Loucy (cell line): ENCODE results near the gene ADD1.

ENCODE experiments used
- H2AFZ ChIP-seq: fragments of 200-600 bp; sonication (generic); 2 replicates; pipeline ENCODE4 v1.6.0; 2016; ENCODE audit warnings: antibody characterized with exemption, mild to moderate bottlenecking, low read length, moderate library complexity
- H3F3A ChIP-seq: fragments of 200-600 bp; 2 replicates; pipeline ENCODE4 v1.6.0; 2016; ENCODE audit warnings: antibody characterized with exemption, low read depth, mild to moderate bottlenecking
- H3K27me3 ChIP-seq: fragments of 200-600 bp; sonication (generic); 2 replicates; pipeline ENCODE4 v1.6.1; 2014; ENCODE audit warnings: low read length, mild to moderate bottlenecking; ENCODE audit not compliant: insufficient read depth, poor library complexity, severe bottlenecking
- H3K36me3 ChIP-seq: fragments of 200-600 bp; sonication (generic); 2 replicates; pipeline ENCODE4 v1.6.1; 2016; ENCODE audit warnings: low read length; ENCODE audit not compliant: insufficient read depth
- H3K4me1 ChIP-seq: fragments of 200-600 bp; sonication (generic); 2 replicates; pipeline ENCODE4 v1.5.1; 2014; ENCODE audit warnings: low read length, mild to moderate bottlenecking; ENCODE audit not compliant: insufficient read depth, poor library complexity, severe bottlenecking
- H3K4me2 ChIP-seq: fragments of 200-600 bp; sonication (generic); 2 replicates; pipeline ENCODE4 v1.6.0; 2014; ENCODE audit warnings: antibody characterized with exemption, low read length, low read depth, mild to moderate bottlenecking; ENCODE audit not compliant: poor library complexity, severe bottlenecking
- H3K4me3 ChIP-seq: fragments of 200-600 bp; sonication (generic); 2 replicates; pipeline ENCODE4 v1.5.1; 2014; ENCODE audit warnings: low read length, mild to moderate bottlenecking, mixed read lengths; ENCODE audit not compliant: poor library complexity, severe bottlenecking
- H3K79me2 ChIP-seq: fragments of 200-600 bp; sonication (generic); 2 replicates; pipeline ENCODE4 v1.6.1; 2014; ENCODE audit warnings: low read length; ENCODE audit not compliant: insufficient read depth
- H3K9ac ChIP-seq: fragments of 200-600 bp; sonication (generic); 2 replicates; pipeline ENCODE4 v1.6.0; 2014; ENCODE audit warnings: mild to moderate bottlenecking, low read depth, low read length, moderate library complexity; ENCODE audit not compliant: poor library complexity, severe bottlenecking
- H3K9me2 ChIP-seq: fragments of 200-600 bp; sonication (generic); replicated peaks from 2 replicates; pipeline ENCODE4 v1.6.1; 2016; ENCODE audit warnings: low read depth, low read length, mixed read lengths
- H3K9me3 ChIP-seq: fragments of 200-600 bp; sonication (generic); 2 replicates; pipeline ENCODE4 v1.6.1; 2014; ENCODE audit warnings: mild to moderate bottlenecking, antibody characterized with exemption, low read length, low read depth; ENCODE audit not compliant: insufficient read depth
- H4K20me1 ChIP-seq: fragments of 200-600 bp; sonication (generic); 2 replicates; pipeline ENCODE4 v1.6.0; 2014; ENCODE audit warnings: antibody characterized with exemption, low read length, mild to moderate bottlenecking; ENCODE audit not compliant: insufficient read depth, poor library complexity, severe bottlenecking
- EZH2phosphoT487 ChIP-seq: fragments of 200-600 bp; IDR thresholded peaks from 2 replicates; pipeline ENCODE4 v1.6.1; 2018; ENCODE audit warnings: antibody characterized with exemption, mild to moderate bottlenecking, moderate library complexity, borderline replicate concordance
- TF ChIP-seq, protein P1 (sequence below): fragments of 200-600 bp; sonication (generic); conservative IDR thresholded peaks from 2 replicates; pipeline ENCODE4 v1.5.1; 2014; ENCODE audit warnings: mild to moderate bottlenecking, antibody characterized with exemption, low read length

ADD1 gene

GRCh38 chr4:2800691-2801596, 42.7 kb upstream of the ADD1 start:
- H3K4me1 ChIP-seq = peaks cover 46% of the 10 kb centered on the region
- H3F3A ChIP-seq = no peaks in the 10 kb centered on the region
- no peaks in the 10 kb centered on the region for H3K9me2 ChIP-seq
- H3K36me3 ChIP-seq = no peaks in the 10 kb centered on the region
- TF ChIP-seq, protein P1, sequence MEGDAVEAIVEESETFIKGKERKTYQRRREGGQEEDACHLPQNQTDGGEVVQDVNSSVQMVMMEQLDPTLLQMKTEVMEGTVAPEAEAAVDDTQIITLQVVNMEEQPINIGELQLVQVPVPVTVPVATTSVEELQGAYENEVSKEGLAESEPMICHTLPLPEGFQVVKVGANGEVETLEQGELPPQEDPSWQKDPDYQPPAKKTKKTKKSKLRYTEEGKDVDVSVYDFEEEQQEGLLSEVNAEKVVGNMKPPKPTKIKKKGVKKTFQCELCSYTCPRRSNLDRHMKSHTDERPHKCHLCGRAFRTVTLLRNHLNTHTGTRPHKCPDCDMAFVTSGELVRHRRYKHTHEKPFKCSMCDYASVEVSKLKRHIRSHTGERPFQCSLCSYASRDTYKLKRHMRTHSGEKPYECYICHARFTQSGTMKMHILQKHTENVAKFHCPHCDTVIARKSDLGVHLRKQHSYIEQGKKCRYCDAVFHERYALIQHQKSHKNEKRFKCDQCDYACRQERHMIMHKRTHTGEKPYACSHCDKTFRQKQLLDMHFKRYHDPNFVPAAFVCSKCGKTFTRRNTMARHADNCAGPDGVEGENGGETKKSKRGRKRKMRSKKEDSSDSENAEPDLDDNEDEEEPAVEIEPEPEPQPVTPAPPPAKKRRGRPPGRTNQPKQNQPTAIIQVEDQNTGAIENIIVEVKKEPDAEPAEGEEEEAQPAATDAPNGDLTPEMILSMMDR = no peak
- no peak for TF ChIP-seq EZH2phosphoT487
- H2AFZ ChIP-seq = no peak overlapping the region
- peak overlapping the region; percentile 70 for H3K4me2 ChIP-seq
- peak overlapping the region; percentile 57 for H3K9ac ChIP-seq
- no peaks in the 10 kb centered on the region for H3K79me2 ChIP-seq
- no peaks in the 10 kb centered on the region for H3K9me3 ChIP-seq
- H3K4me3 ChIP-seq = no peak overlapping the region
- H3K27me3 ChIP-seq = no peaks in the 10 kb centered on the region
- H4K20me1 ChIP-seq = no peaks in the 10 kb centered on the region

- no peaks in the 10 kb centered on the region for H3K9me3 ChIP-seq
- H4K20me1 ChIP-seq = no peaks in the 10 kb centered on the region
- no peak overlapping the region for H3K4me2 ChIP-seq
- no peak overlapping the region for H3K4me3 ChIP-seq
- no peak overlapping the region for H3K9ac ChIP-seq
- H3K36me3 ChIP-seq = no peaks in the 10 kb centered on the region
- H3K4me1 ChIP-seq = peaks cover 44% of the 10 kb centered on the region
- H3K79me2 ChIP-seq = no peaks in the 10 kb centered on the region
- no peaks in the 10 kb centered on the region for H3K27me3 ChIP-seq
- no peaks in the 10 kb centered on the region for H3F3A ChIP-seq
- no peaks in the 10 kb centered on the region for H3K9me2 ChIP-seq
- TF ChIP-seq EZH2phosphoT487 = no peak
- TF ChIP-seq, protein P1 = no peak
- no peak overlapping the region for H2AFZ ChIP-seq
These were observed 40.8 kb upstream of the ADD1 start for GRCh38 chr4:2802618-2803531.

DNA sequence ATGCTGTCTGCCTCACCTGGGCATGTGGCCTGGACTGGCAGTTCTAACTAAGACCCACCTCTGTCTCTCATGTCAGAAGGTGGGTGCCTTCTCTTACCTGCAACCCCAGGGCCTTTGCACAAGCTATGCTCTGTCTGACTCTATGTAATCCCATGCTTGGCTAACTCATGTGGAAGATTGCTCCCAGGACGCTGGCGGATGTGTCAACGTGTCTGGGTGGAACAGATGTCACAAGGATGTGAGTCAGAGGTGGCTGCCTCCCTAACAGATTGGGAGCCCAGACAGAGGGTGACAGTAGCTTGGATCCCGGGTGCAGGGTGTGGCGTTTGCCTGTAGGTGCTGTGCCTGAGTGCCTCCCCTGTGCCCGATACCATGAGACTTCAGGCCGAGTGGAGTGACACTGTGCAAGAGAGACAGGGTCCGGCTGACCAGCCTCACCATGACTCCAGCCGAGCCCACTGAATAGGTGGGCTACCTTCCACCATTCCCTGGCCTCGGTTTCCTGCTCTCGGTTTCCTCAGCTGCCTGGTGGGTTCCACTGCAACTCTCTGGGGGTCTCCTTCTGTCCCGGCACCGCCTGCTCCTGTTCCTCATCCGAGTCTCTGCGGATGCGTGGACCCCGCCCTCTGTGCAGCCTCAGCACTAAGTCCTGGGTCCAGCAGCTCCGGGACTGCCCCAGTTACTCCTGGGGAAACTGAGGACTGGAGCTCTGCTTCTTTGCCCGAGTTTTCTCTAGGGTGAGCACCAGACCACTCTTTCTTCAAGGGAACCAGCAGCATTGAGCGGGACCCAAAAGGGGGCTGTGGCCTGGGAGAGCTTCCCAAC, 39.8 kb upstream of the ADD1 start:
- H3K79me2 ChIP-seq = no peaks in the 10 kb centered on the region
- no peak overlapping the region for H2AFZ ChIP-seq
- H4K20me1 ChIP-seq = no peaks in the 10 kb centered on the region
- no peaks in the 10 kb centered on the region for H3K36me3 ChIP-seq
- H3K4me1 ChIP-seq = peaks cover 34% of the 10 kb centered on the region
- no peaks in the 10 kb centered on the region for H3F3A ChIP-seq
- no peak overlapping the region for H3K9ac ChIP-seq
- no peaks in the 10 kb centered on the region for H3K9me2 ChIP-seq
- no peaks in the 10 kb centered on the region for H3K27me3 ChIP-seq
- H3K9me3 ChIP-seq = no peaks in the 10 kb centered on the region
- no peak overlapping the region for H3K4me2 ChIP-seq
- H3K4me3 ChIP-seq = no peak overlapping the region
- TF ChIP-seq, protein P1 = no peak
- no peak for TF ChIP-seq EZH2phosphoT487
